Measurements from ENCODE around the gene EHD4. TPM values are rescaled to one million over a fixed set of nuclear protein-coding genes. Genes with fewer than 3 reads are reported as not detected.

EHD4 gene
- total RNA-seq, result 10 to 100 TPM in 3 of 4 donors, 1 to 10 TPM in 1; 10.0 to 25.4 (median 20.3) TPM

GRCh38 chr15:41972253-41973242 lies at the start of gene EHD4:
Gene EHD4, minus strand, starts transcription at chr15:41972557. Its CDS starts 63 bp downstream, at chr15:41972494.
- Histone ChIP-seq H3K27me3 (peaks cover 8% of the 10 kb centered on the region), H3K27ac (peak within 1 kb of the TSS; percentile 48 to 92 (median 88)), H3K4me3 (peak within 1 kb of the TSS; percentile 75 to 79), H3K36me3 (no peaks in the 10 kb centered on the region), H3K4me1 (peaks cover 0 to 38% (median 0%) of the 10 kb centered on the region in 3 donors), H3K9me3 (no peaks in the 10 kb centered on the region)
- peak; percentile 97 for ATAC-seq
- TF ChIP-seq POLR2AphosphoS5 (IDR thresholded peaks at IDR 0.05), result peak; percentile 74
- TF ChIP-seq POLR2A (IDR thresholded peaks at IDR 0.05), result peak; percentile 82 to 83
- peak in 3 of 4 experiments; percentile 16 to 50 (median 39) for TF ChIP-seq CTCF (IDR thresholded peaks at IDR 0.05)
- TF ChIP-seq EP300 (IDR thresholded peaks at IDR 0.05), result no peak
- WGBS, 2 donors (ENCODE audit: low coverage in 1 of 2), result 7 to 12% methylated on average over 12 to 21 of the region's 72 CpGs

GRCh38 chr15:42021593-42021992 lies 49.2 kb upstream of the EHD4 start:
- H3K9me3 ChIP-seq, result no peaks in the 10 kb centered on the region
- H3K4me1 ChIP-seq, result no peaks in the 10 kb centered on the region
- no peaks in the 10 kb centered on the region for H3K36me3 ChIP-seq
- no peak overlapping the region for H3K4me3 ChIP-seq
- TF ChIP-seq EP300 (IDR thresholded peaks at IDR 0.05), result no peak
- TF ChIP-seq POLR2AphosphoS5 (IDR thresholded peaks at IDR 0.05), result no peak
- TF ChIP-seq POLR2A (IDR thresholded peaks at IDR 0.05), result no peak
- no peak for TF ChIP-seq CTCF (IDR thresholded peaks at IDR 0.05)
- no peaks in the 10 kb centered on the region for H3K27me3 ChIP-seq
- no peak for ATAC-seq
- no peak overlapping the region for H3K27ac ChIP-seq
- no CpG with 5 or more reads among the region's 5 CpGs for WGBS, 2 donors (ENCODE audit: low coverage in 1 of 2)

DNA sequence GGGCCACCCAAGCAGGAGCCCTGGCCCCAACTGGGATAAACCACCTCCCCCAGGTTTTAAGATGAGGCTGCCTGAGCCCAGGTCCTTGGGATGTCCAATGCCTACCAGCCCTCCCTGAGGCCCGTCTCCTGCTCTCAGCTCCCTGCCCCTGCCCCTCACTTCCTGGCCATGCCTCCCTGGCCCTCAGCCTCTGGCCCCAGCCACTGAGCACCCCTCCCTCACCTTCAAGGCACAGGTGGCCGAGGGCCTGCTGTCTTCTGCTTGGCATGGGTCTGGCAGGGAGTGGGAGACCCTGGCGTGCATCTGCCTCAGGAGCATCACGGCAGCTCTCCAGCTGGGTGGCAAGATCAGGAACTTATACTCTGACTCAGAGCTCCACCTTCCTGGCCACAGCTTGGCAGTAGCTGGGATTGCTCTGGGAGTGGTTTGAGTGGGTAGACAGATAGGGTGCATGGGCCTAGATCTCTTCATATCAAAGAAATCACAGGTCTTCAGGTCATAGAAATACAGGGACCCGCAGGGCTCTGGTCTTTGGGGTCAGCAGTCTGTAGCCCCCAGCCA lies 48.4 kb upstream of the EHD4 start, which contains the start of gene PLA2G4E:
Gene PLA2G4E, minus strand, starts transcription at position 330 of the 561 bp plus-strand sequence. Its CDS starts 12 bp downstream, at position 318.
- ATAC-seq, result no peak
- H3K4me1 ChIP-seq, result no peaks in the 10 kb centered on the region
- no CpG with 5 or more reads among the region's 5 CpGs for WGBS, 2 donors (ENCODE audit: low coverage in 1 of 2)

More for the DNA sequence above, 48.4 kb upstream of the EHD4 start, which contains the start of gene PLA2G4E:
- TF ChIP-seq POLR2AphosphoS5 (IDR thresholded peaks at IDR 0.05) (no peak), POLR2A (IDR thresholded peaks at IDR 0.05) (no peak), CTCF (IDR thresholded peaks at IDR 0.05) (no peak), EP300 (IDR thresholded peaks at IDR 0.05) (no peak)
- no peaks in the 10 kb centered on the region for H3K9me3 ChIP-seq
- no peaks in the 10 kb centered on the region for H3K36me3 ChIP-seq
- H3K4me3 ChIP-seq, result no peak within 1 kb of the TSS
- no peak within 1 kb of the TSS for H3K27ac ChIP-seq
- H3K27me3 ChIP-seq, result no peaks in the 10 kb centered on the region

All from gastroesophageal sphincter (tissue), 4 donors.